GM12878 (cell line): ENCODE measurements around the gene SUGCT.

Experiments used
- DPF2 ChIP-seq: fragments of 450-650 bp; IDR thresholded peaks from 2 replicates; pipeline ENCODE4 v1.6.1; 2017; ENCODE audit warnings: mild to moderate bottlenecking
- FOXM1 ChIP-seq: IDR thresholded peaks from 2 replicates; pipeline ENCODE4 v1.6.1; 2012; ENCODE audit warnings: low read depth, mild to moderate bottlenecking, inconsistent platforms, low read length, moderate library complexity
- NFYA ChIP-seq: IDR thresholded peaks from 2 replicates; pipeline ENCODE4 v1.6.1; 2011; ENCODE audit warnings: low read depth, mild to moderate bottlenecking, low read length, improper control_type of control experiment, borderline replicate concordance
- TAF1 ChIP-seq: IDR thresholded peaks from 2 replicates; pipeline ENCODE4 v1.6.1; 2011; ENCODE audit warnings: mild to moderate bottlenecking, low read depth, low read length, borderline replicate concordance
- YY1 ChIP-seq: IDR thresholded peaks from 2 replicates; pipeline ENCODE4 v1.6.1; 2011; ENCODE audit warnings: low read depth, mild to moderate bottlenecking, low read length

DNA sequence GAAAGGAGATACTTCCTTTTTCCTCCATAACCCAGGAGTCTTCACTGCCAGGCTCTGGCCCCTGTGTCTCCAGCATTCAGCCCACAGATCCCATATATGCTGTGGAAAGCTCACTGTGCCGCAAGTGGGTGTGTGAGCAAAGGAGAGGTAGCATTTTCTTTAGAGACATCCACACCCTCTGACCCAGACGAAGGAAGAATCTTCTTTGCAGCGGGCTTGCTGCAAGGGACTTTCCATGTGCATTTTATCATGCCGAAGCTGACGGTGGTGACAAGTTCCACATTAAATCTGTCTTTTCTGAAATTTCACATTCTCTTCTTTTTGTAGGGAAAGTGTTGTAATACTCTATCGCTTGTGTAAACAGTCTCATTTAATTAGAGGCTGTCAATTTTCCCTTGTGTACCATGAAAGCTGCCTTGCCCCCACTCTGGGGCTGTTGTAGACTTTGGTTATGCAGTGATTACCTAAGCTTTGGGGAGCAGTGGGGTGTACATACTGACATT lies 409.5 kb downstream of the SUGCT start:
- no peak for TF ChIP-seq FOXM1
- TF ChIP-seq DPF2, result no peak
- no peak for TF ChIP-seq TAF1
- TF ChIP-seq YY1, result no peak
- TF ChIP-seq NFYA, result no peak
